Calu3 (cell line): ENCODE measurements around the gene OR4B1. TPM values are rescaled to one million over a fixed set of nuclear protein-coding genes. Genes with fewer than 3 reads are reported as not detected.

Experiments
- BruUV-seq: library from RNA; stranded (reverse); fragments of 400-500 nt; replicated peaks from 2 replicates; lab custom pipeline; 2021; lab: Mats Ljungman, UMichigan
- CTCF ChIA-PET: fragments of 300-600 bp; sonication (Branson Sonifier 250); formaldehyde crosslinking; loops from one replicate; lab custom pipeline; 2022; ENCODE audit warnings: antibody characterized with exemption; lab: Charles Lee
- DNase-seq: peaks from one replicate; pipeline ENCODE4 v3.0.0; 2022
- H3K27ac Mint-ChIP-seq: one replicate; pipeline ENCODE4 v1.8.0; 2022; ENCODE audit warnings: mixed read lengths; ENCODE audit not compliant: unreplicated experiment
- H3K27me3 Mint-ChIP-seq: one replicate; pipeline ENCODE4 v1.8.0; 2022; ENCODE audit warnings: mixed read lengths; ENCODE audit not compliant: unreplicated experiment
- H3K36me3 Mint-ChIP-seq: one replicate; pipeline ENCODE4 v1.8.0; 2022; ENCODE audit warnings: mild to moderate bottlenecking, moderate library complexity, mixed read lengths; ENCODE audit not compliant: insufficient read depth, unreplicated experiment
- H3K4me1 Mint-ChIP-seq: one replicate; pipeline ENCODE4 v1.8.0; 2022; ENCODE audit warnings: mild to moderate bottlenecking, low read depth, mixed read lengths; ENCODE audit not compliant: unreplicated experiment
- H3K4me3 Mint-ChIP-seq: one replicate; pipeline ENCODE4 v1.8.0; 2022; ENCODE audit warnings: mild to moderate bottlenecking, low read depth, moderate library complexity, mixed read lengths; ENCODE audit not compliant: unreplicated experiment
- H3K9me3 Mint-ChIP-seq: one replicate; pipeline ENCODE4 v1.8.0; 2022; ENCODE audit warnings: low read depth, mixed read lengths; ENCODE audit not compliant: unreplicated experiment
- CTCF ChIP-seq: fragments of 200-600 bp; IDR thresholded peaks from one replicate; pipeline ENCODE4 v1.8.0; 2022; ENCODE audit warnings: antibody characterized with exemption; ENCODE audit not compliant: unreplicated experiment
- intact Hi-C: fragments of 100-400 bp; cut with micrococcal nuclease; formaldehyde crosslinking; loops from one replicate; pipeline ENCODE4 v1.10.0; 2022; ENCODE audit not compliant: unreplicated experiment
- total RNA-seq: library from RNA; stranded (reverse); gene quantifications from 2 replicates; pipeline ENCODE4 v1.2.3, GENCODE V29; 2022

OR4B1 gene
- total RNA-seq, 1 experiment from 2014 or later = not detected

- no peak overlapping the region for H3K4me3 Mint-ChIP-seq
- intact Hi-C loops = no loop called here
- H3K36me3 Mint-ChIP-seq = no peaks in the 10 kb centered on the region
- no peak overlapping the region for H3K27ac Mint-ChIP-seq
- no peak for DNase-seq
- BruUV-seq = no TSS peak
- CTCF ChIA-PET = interaction anchor here (1.0 kb wide), 1 partner anchor 16 kb away, joined by 3 read pairs; the partner anchor contains the start of gene OR4X2
- no peaks in the 10 kb centered on the region for H3K27me3 Mint-ChIP-seq
- TF ChIP-seq CTCF = no peak
- no peaks in the 10 kb centered on the region for H3K9me3 Mint-ChIP-seq
- no peaks in the 10 kb centered on the region for H3K4me1 Mint-ChIP-seq
Measured at GRCh38 chr11:48261600-48261999, 45.0 kb downstream of the OR4B1 start.

GRCh38 chr11:48263423-48263911 lies 46.9 kb downstream of the OR4B1 start, which contains the start of gene OR4X1:
Gene OR4X1 (plus strand): TSS chr11:48263861. CDS start chr11:48263861, 0 bp downstream.
- BruUV-seq = no TSS peak
- H3K36me3 Mint-ChIP-seq = no peaks in the 10 kb centered on the region

More at GRCh38 chr11:48263423-48263911, 46.9 kb downstream of the OR4B1 start, which contains the start of gene OR4X1:
- no peaks in the 10 kb centered on the region for H3K4me1 Mint-ChIP-seq
- no peak within 1 kb of the TSS for H3K4me3 Mint-ChIP-seq
- no peaks in the 10 kb centered on the region for H3K9me3 Mint-ChIP-seq
- DNase-seq = no peak
- TF ChIP-seq CTCF = no peak
- H3K27me3 Mint-ChIP-seq = no peaks in the 10 kb centered on the region
- CTCF ChIA-PET = no interaction called here
- intact Hi-C loops = no loop called here
- no peak within 1 kb of the TSS for H3K27ac Mint-ChIP-seq

Other genes starting within 250 kb of the OR4B1 start
- gene PTPRJ, start 236.3 kb upstream of the OR4B1 start, total RNA-seq = 42.9 and 59.4 TPM in 2 replicates
- not detected in 2 replicates for gene OR4X2, start 28.3 kb downstream of the OR4B1 start, total RNA-seq
- gene OR4X1, start 47.1 kb downstream of the OR4B1 start, total RNA-seq = not detected in 2 replicates
- gene OR4S1, start 89.4 kb downstream of the OR4B1 start, total RNA-seq = not detected in 2 replicates
- gene OR4C3, start 108.1 kb downstream of the OR4B1 start, total RNA-seq = not detected in 2 replicates
- gene OR4C5, start 149.7 kb downstream of the OR4B1 start, total RNA-seq = not detected in 2 replicates